ENCODE results near the gene ARHGAP42.

DNA sequence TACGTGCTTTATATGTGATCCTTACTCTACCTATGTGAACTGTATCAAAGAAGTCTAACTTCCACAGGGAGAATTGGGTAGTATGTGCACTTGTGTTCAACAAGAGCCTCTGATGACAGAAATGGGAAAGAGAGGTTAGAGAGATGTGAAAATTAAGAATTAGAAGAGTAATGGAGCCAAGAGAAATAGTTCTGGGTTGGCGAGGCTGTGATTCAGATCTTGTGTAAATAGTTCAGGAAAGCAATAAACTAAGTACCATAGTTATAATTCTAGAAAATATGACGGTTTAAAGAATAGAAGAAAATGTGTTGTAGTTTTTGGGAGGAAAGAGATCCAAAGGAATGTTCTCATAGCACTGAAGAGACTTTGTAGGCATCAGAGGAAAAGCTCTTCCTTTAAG is 112.4 kb downstream of the ARHGAP42 start:
- TF ChIP-seq POLR2AphosphoS5 (IDR thresholded peaks at IDR 0.05; ENCODE audit: borderline replicate concordance, low read depth, low read length) (no peak), EZH2 (IDR thresholded peaks at IDR 0.05) (no peak)

Measured in SK-N-MC (cell line).